ENCODE data around the gene GPR156.

Gene GPR156

DNA sequence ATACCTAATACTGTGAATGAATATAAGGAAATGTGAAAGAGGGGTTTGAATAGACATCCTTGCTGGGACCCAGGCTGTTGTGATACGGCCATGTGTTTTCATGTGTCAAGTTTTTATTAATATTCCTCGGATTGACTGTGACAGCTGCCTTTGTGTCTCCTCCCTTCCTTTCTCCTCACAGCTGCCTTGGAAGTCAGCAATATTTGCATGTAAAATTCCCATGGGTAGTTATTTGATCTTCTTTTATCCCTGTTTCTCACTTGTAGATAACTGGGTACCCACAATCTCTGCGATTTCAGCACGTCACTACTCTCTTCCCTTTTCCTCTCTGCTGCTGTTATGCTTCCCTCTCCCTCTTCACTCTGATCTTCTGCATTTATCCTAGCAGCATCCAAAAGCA, 9.4 kb downstream of the GPR156 start:
- H3K4me3 ChIP-seq (ENCODE audit: low read depth, low read length), result no peak overlapping the region
- TF ChIP-seq, protein P1, sequence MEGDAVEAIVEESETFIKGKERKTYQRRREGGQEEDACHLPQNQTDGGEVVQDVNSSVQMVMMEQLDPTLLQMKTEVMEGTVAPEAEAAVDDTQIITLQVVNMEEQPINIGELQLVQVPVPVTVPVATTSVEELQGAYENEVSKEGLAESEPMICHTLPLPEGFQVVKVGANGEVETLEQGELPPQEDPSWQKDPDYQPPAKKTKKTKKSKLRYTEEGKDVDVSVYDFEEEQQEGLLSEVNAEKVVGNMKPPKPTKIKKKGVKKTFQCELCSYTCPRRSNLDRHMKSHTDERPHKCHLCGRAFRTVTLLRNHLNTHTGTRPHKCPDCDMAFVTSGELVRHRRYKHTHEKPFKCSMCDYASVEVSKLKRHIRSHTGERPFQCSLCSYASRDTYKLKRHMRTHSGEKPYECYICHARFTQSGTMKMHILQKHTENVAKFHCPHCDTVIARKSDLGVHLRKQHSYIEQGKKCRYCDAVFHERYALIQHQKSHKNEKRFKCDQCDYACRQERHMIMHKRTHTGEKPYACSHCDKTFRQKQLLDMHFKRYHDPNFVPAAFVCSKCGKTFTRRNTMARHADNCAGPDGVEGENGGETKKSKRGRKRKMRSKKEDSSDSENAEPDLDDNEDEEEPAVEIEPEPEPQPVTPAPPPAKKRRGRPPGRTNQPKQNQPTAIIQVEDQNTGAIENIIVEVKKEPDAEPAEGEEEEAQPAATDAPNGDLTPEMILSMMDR (conservative IDR thresholded peaks at IDR 0.05; ENCODE audit: low read depth, low read length), result no peak
- DNase-seq (ENCODE audit: low read depth), result no peak

DNA sequence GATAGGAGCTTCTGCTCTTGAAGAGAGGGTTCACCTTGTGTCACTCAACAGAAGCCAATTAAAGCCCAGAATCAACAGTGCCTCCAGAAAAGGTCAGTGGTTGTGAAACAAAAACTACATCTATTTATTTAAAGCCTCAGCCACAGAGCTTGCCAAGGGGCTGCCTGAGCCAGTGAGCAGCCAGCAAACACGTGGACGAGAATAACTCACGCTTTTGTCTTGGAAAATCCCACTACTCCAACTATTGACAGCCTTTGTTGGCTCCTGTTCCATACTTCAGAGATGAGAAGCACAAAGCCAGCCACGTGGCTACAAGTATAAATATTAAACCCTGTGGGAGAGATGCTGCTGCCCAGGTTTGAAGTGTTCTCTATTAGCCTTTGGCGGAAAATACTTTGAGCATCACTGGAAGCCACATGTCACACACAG, 10.3 kb downstream of the GPR156 start:
- peak; percentile 54 for DNase-seq (ENCODE audit: low read depth)
- H3K4me3 ChIP-seq (ENCODE audit: low read depth, low read length), result no peak overlapping the region
- TF ChIP-seq, protein P1 (conservative IDR thresholded peaks at IDR 0.05; ENCODE audit: low read depth, low read length), result no peak

DNA sequence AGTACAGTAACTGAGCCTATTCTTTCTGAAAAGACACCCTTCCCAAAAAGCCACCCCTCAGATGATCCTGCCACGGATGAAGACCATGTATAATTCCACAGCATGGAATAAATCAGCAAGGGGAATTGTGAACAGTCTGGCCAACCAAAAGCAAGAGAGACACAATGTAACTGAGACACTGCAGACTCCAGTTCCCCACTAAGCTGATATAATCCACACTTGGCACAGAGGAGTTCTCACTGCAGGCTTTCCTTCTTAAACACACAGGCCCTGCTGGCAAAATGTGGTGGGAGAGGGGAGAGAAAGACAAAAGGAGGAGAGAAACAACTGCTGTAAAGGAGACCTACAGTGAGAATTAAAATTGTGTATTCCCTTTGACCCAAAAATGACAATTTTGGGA, 12.7 kb downstream of the GPR156 start:
- TF ChIP-seq, protein P1 (conservative IDR thresholded peaks at IDR 0.05; ENCODE audit: low read depth, low read length), result no peak
- H3K4me3 ChIP-seq (ENCODE audit: low read depth, low read length), result no peak overlapping the region
- no peak for DNase-seq (ENCODE audit: low read depth)

DNA sequence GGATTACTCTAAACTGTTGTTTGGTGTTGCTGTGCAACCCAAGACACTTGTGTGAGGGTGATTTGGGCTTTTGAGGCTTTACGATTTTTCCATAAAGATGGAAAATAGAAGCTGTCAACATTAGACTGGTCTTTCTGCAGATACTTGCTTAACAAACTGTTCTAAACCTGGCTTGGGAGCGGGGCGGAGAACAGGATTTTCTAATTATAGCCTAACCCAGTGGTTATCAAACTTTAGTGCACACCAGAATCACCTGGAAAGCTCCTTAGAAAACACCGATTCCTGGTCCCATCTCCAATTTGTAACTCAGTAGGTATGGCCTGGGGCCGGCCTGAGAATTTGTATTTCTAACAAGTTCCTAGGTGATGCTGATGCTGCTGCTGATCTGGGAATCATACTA, 19.0 kb downstream of the GPR156 start:
- DNase-seq (ENCODE audit: low read depth), result no peak
- TF ChIP-seq, protein P1 (conservative IDR thresholded peaks at IDR 0.05; ENCODE audit: low read depth, low read length), result no peak

DNA sequence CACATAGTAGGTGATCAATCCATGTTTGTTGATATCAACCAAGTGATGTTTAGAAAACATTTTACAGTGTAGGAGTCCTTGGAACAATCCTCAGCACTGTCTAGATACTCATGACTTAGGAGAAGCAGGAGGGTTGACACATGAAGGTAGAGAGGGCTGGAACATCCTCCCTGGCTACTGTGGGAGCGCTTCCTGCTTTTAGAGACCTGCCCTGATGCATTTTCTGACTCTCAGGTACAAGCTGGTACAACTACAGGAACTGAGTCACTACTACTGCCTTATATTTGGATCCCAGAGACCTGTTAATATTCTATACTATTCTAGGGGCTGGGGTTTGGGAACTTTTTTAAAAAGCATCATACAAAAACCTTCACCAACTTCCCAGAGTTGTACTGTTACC, 20.1 kb downstream of the GPR156 start:
- no peak overlapping the region for H3K4me3 ChIP-seq (ENCODE audit: low read depth, low read length)
- no peak for DNase-seq (ENCODE audit: low read depth)
- TF ChIP-seq, protein P1 (conservative IDR thresholded peaks at IDR 0.05; ENCODE audit: low read depth, low read length), result no peak

More for the DNA sequence above, 19.0 kb downstream of the GPR156 start:
- H3K4me3 ChIP-seq (ENCODE audit: low read depth, low read length), result no peak overlapping the region

DNA sequence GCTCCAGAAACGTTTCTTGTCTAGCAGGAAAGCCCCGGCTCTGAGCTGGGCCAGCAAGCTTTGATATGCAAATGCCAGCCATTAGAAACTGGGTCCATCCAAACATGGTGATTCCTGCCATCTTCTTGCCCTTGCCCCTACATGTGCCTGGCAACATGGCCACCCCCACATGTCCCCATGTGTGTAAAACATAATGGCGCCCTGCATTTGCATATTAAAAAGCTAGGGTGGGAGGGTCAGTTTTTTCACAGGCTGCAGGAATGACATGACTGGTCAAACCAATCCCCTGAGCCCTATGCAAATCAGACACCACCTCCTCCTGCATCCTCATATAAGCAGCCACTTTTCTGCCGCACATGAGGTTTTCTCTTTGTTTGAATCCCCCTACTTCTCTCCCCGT, 21.2 kb downstream of the GPR156 start:
- TF ChIP-seq, protein P1 (conservative IDR thresholded peaks at IDR 0.05; ENCODE audit: low read depth, low read length), result no peak
- H3K4me3 ChIP-seq (ENCODE audit: low read depth, low read length), result no peak overlapping the region
- no peak for DNase-seq (ENCODE audit: low read depth)

DNA sequence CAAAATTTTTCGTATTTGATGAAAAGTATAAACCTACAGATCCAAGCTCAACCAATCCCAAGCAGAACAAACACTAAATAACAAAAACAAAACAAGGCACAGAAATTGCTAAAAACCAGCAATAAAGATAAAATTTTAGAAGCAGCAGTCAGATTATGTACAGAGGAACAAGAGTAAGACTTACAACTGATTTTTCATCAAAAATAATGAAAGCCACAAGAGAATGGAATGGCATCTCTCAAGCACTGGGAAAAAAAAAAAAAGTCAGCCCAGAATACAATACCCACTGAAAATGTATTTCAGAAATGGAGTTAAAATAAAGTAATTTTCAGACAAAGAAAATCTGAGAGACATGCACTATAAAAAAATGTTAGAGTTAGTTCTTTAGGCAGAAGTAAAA, 27.0 kb downstream of the GPR156 start:
- DNase-seq (ENCODE audit: low read depth), result no peak
- TF ChIP-seq, protein P1 (conservative IDR thresholded peaks at IDR 0.05; ENCODE audit: low read depth, low read length), result no peak
- no peak overlapping the region for H3K4me3 ChIP-seq (ENCODE audit: low read depth, low read length)
